Panc1 (cell line): ENCODE measurements around the gene PCBD1. TPM values are rescaled to one million over a fixed set of nuclear protein-coding genes. Genes with fewer than 3 reads are reported as not detected.

Experiments
- ATAC-seq: fragments of 200-7000 bp; cut with Tn5 transposase; 2 replicates; pipeline ENCODE4 v1.9.1; 2020; ENCODE audit warnings: mild to moderate bottlenecking, moderate library complexity
- BruUV-seq: library from RNA; stranded (reverse); fragments of 400-500 nt; replicated peaks from 2 replicates; lab custom pipeline; 2021; lab: Mats Ljungman, UMichigan
- CTCF ChIA-PET: fragments of 300-600 bp; sonication (Branson Sonifier 250); formaldehyde crosslinking; loops from one replicate; lab custom pipeline; 2022; ENCODE audit warnings: antibody characterized with exemption; lab: Charles Lee
- POLR2A ChIA-PET: fragments of 300-600 bp; sonication (Branson Sonifier 250); formaldehyde crosslinking; loops from one replicate; lab custom pipeline; 2022; ENCODE audit warnings: antibody characterized with exemption; lab: Charles Lee
- DNase-seq: peaks from one replicate; pipeline ENCODE4 v3.0.0-alpha.2; 2010; ENCODE audit warnings: low read depth, low spot score
- H3K27ac ChIP-seq: 2 replicates; pipeline ENCODE4 v1.5.1; 2011; ENCODE audit warnings: mild to moderate bottlenecking, low read length, inconsistent platforms
- H3K27me3 ChIP-seq: fragments of 200-500 bp; sonication (Bioruptor generic); 2 replicates; pipeline ENCODE4 v1.6.0; 2014; ENCODE audit warnings: low read length, inconsistent platforms; ENCODE audit not compliant: control insufficient read depth, insufficient read depth
- H3K36me3 ChIP-seq: fragments of 200-500 bp; sonication (Bioruptor generic); 2 replicates; pipeline ENCODE4 v1.5.1; 2014; ENCODE audit warnings: inconsistent platforms, mild to moderate bottlenecking, low read length, moderate library complexity; ENCODE audit not compliant: control insufficient read depth, insufficient read depth
- H3K4me1 ChIP-seq: 2 replicates; pipeline ENCODE4 v1.5.1; 2011; ENCODE audit warnings: inconsistent platforms, mild to moderate bottlenecking, low read length, moderate library complexity; ENCODE audit not compliant: control insufficient read depth, insufficient read depth
- H3K4me3 ChIP-seq, 2 experiments: 2 replicates each; pipeline ENCODE4 v1.5.1; 2011 to 2012; ENCODE audit warnings: low read depth in 2 of 2, low read length in 2 of 2, mild to moderate bottlenecking in 2 of 2, inconsistent platforms in 1 of 2, moderate library complexity in 1 of 2
- H3K9me3 ChIP-seq: fragments of 200-500 bp; sonication (Bioruptor generic); 2 replicates; pipeline ENCODE4 v1.5.1; 2014; ENCODE audit warnings: low read depth, mild to moderate bottlenecking, inconsistent platforms, low read length, moderate library complexity; ENCODE audit not compliant: control insufficient read depth, insufficient read depth
- POLR2AphosphoS5 ChIP-seq: IDR thresholded peaks from 2 replicates; pipeline ENCODE4 v1.6.1; 2012; ENCODE audit warnings: mild to moderate bottlenecking, low read depth, low read length, moderate library complexity
- REST ChIP-seq, 2 experiments: IDR thresholded peaks; 2 replicates each; pipeline ENCODE4 v1.6.1; 2011 to 2012; ENCODE audit warnings: low read depth in 2 of 2, control low read depth in 1 of 2, low read length in 1 of 2, mild to moderate bottlenecking in 1 of 2, moderate library complexity in 1 of 2; ENCODE audit not compliant: insufficient read depth in 1 of 2
- SIN3A ChIP-seq: IDR thresholded peaks from 2 replicates; pipeline ENCODE4 v1.6.1; 2012; ENCODE audit warnings: low read depth, mild to moderate bottlenecking, low read length, moderate library complexity, borderline replicate concordance; ENCODE audit not compliant: insufficient read depth
- TCF7L2 ChIP-seq: IDR thresholded peaks from 2 replicates; pipeline ENCODE4 v1.6.1; 2011; ENCODE audit warnings: mild to moderate bottlenecking, low read depth, low read length, inconsistent platforms
- in situ Hi-C: cut with HindIII; loops from 2 replicates; pipeline ENCODE4 v1.10.0; 2016; ENCODE audit warnings: low sequenced_read_pairs, low pct_unique_long_range_greater_than_20kb
- intact Hi-C: fragments of 100-400 bp; cut with micrococcal nuclease; formaldehyde crosslinking; loops from one replicate; pipeline ENCODE4 v1.10.0; 2022; ENCODE audit not compliant: unreplicated experiment
- total RNA-seq: library from RNA; stranded (reverse); gene quantifications from one replicate; pipeline ENCODE4 v1.2.1, GENCODE V29; 2021; ENCODE audit not compliant: unreplicated experiment
- TF ChIP-seq, protein P1 (sequence below): fragments of 450-650 bp; IDR thresholded peaks from 2 replicates; pipeline ENCODE4 v1.5.1; 2017; ENCODE audit warnings: mild to moderate bottlenecking

The PCBD1 gene
- total RNA-seq, 1 experiment from 2014 or later, result 122 TPM

GRCh38 chr10:70935631-70936030, 47.3 kb upstream of the PCBD1 start:
- ChIA-PET CTCF (no interaction called here), POLR2A (no interaction called here)
- no peak for ATAC-seq
- no peaks in the 10 kb centered on the region; the same call in 1 of the 2 replicates for H3K4me1 ChIP-seq
- no peak overlapping the region for H3K27ac ChIP-seq
- TF ChIP-seq, protein P1, sequence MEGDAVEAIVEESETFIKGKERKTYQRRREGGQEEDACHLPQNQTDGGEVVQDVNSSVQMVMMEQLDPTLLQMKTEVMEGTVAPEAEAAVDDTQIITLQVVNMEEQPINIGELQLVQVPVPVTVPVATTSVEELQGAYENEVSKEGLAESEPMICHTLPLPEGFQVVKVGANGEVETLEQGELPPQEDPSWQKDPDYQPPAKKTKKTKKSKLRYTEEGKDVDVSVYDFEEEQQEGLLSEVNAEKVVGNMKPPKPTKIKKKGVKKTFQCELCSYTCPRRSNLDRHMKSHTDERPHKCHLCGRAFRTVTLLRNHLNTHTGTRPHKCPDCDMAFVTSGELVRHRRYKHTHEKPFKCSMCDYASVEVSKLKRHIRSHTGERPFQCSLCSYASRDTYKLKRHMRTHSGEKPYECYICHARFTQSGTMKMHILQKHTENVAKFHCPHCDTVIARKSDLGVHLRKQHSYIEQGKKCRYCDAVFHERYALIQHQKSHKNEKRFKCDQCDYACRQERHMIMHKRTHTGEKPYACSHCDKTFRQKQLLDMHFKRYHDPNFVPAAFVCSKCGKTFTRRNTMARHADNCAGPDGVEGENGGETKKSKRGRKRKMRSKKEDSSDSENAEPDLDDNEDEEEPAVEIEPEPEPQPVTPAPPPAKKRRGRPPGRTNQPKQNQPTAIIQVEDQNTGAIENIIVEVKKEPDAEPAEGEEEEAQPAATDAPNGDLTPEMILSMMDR, result no peak
- TF ChIP-seq POLR2AphosphoS5 (no peak), REST (IDR thresholded peaks at IDR 0.05; ENCODE audit: insufficient read depth in 1 of 2, low read depth in 2 of 2, low read length in 1 of 2) (no peak), SIN3A (no peak), TCF7L2 (no peak)
- H3K4me3 ChIP-seq, result no peak overlapping the region
- peaks cover 2% of the 10 kb centered on the region; the same call in 1 of the 2 replicates for H3K27me3 ChIP-seq
- in situ Hi-C loops, result no loop called here
- BruUV-seq, result no TSS peak
- no peak for DNase-seq
- H3K9me3 ChIP-seq, result no peaks in the 10 kb centered on the region
- no peaks in the 10 kb centered on the region for H3K36me3 ChIP-seq
- intact Hi-C loops, result no loop called here

- no peaks in the 10 kb centered on the region for H3K9me3 ChIP-seq
- in situ Hi-C loops (no loop called here), intact Hi-C loops (no loop called here)
- ChIA-PET POLR2A (no interaction called here), CTCF (no interaction called here)
- H3K27me3 ChIP-seq, result peaks cover 2% of the 10 kb centered on the region; the same call in 1 of the 2 replicates
- DNase-seq (no peak), ATAC-seq (no peak)
- no peaks in the 10 kb centered on the region; the same call in 1 of the 2 replicates for H3K4me1 ChIP-seq
- no TSS peak for BruUV-seq
- H3K27ac ChIP-seq, result no peak overlapping the region
- TF ChIP-seq REST (IDR thresholded peaks at IDR 0.05; ENCODE audit: insufficient read depth in 1 of 2, low read depth in 2 of 2, low read length in 1 of 2) (no peak), POLR2AphosphoS5 (no peak), SIN3A (no peak), TCF7L2 (no peak)
- TF ChIP-seq, protein P1, result no peak
- no peak overlapping the region for H3K4me3 ChIP-seq
- no peaks in the 10 kb centered on the region for H3K36me3 ChIP-seq
Measured at GRCh38 chr10:70935125-70935625, 46.8 kb upstream of the PCBD1 start.
